Peyer's patch (tissue), 4 donors: ENCODE data around the gene CD300C.

Experiments
- CTCF ChIP-seq, 6 experiments: fragments of 450-650 bp in 4 of 6; fragments of 200-600 bp in 2 of 6; sonication (generic) in 1 of 6; IDR thresholded peaks; one replicate each; pipeline ENCODE4 v1.5.1; 2017 to 2019; ENCODE audit warnings: antibody characterized with exemption in 6 of 6, mild to moderate bottlenecking in 3 of 6, moderate library complexity in 1 of 6
- POLR2A ChIP-seq, 2 donors: fragments of 450-650 bp; IDR thresholded peaks; one replicate each; pipeline ENCODE4 v1.5.1; 2017; ENCODE audit warnings: antibody characterized with exemption in 2 of 2, mild to moderate bottlenecking in 2 of 2, moderate library complexity in 2 of 2

GRCh38 chr17:74528491-74529199 lies 17.3 kb downstream of the CD300C start:
- TF ChIP-seq POLR2A (IDR thresholded peaks at IDR 0.05) (no peak), CTCF (IDR thresholded peaks at IDR 0.05) (no peak)
